ENCODE results near the gene GPC5.

GRCh38 chr13:91699863-91700262, 301.4 kb downstream of the GPC5 start:
- TF ChIP-seq YY1 (IDR thresholded peaks at IDR 0.05; ENCODE audit: insufficient read depth, insufficient read length), result no peak
- no peak for TF ChIP-seq ZNF274 (IDR thresholded peaks at IDR 0.05; ENCODE audit: low read depth, low read length)
- TF ChIP-seq SUZ12 (IDR thresholded peaks at IDR 0.05; ENCODE audit: extremely low read depth, insufficient read depth, insufficient read length), result no peak
